Body of pancreas (tissue), 4 donors: ENCODE results near the gene CNPY1. TPM values are rescaled to one million over a fixed set of nuclear protein-coding genes. Genes with fewer than 3 reads are reported as not detected.

ENCODE experiments used
- ATAC-seq: fragments of 150-250 bp; one replicate; pipeline ENCODE4 v1.9.1; 2016
- DNase-seq, 4 donors: peaks; one replicate each; pipeline ENCODE4 v3.0.0-alpha.2; 2019
- H3K27ac ChIP-seq, 4 donors: fragments of 200-600 bp; sonication (generic); 1 replicate in 3 of 4; 2 replicates in 1 of 4; pipeline versions ENCODE4 v1.5.1 to v1.6.1; 2016 to 2019; ENCODE audit warnings: mild to moderate bottlenecking in 1 of 4, mixed read lengths in 1 of 4, moderate library complexity in 1 of 4
- H3K27me3 ChIP-seq, 2 donors: fragments of 200-600 bp; sonication (generic); one replicate each; pipeline ENCODE4 v1.6.0; 2016; ENCODE audit warnings: mild to moderate bottlenecking in 1 of 2
- H3K36me3 ChIP-seq, 2 donors: fragments of 200-600 bp; sonication (generic); replicated peaks in 1 of 2; 2 replicates each; pipeline ENCODE4 v1.5.1; 2016; ENCODE audit warnings: low read depth in 2 of 2; ENCODE audit not compliant: insufficient read depth in 1 of 2
- H3K4me1 ChIP-seq: fragments of 200-600 bp; sonication (generic); one replicate; pipeline ENCODE4 v1.6.0; 2016
- H3K4me3 ChIP-seq, 2 donors: fragments of 200-600 bp; sonication (generic); 1 replicate in 1 of 2; 2 replicates in 1 of 2; pipeline ENCODE4 v1.5.1; 2016 to 2019
- H3K9me3 ChIP-seq, 3 donors: fragments of 200-600 bp; sonication (generic); 1 replicate in 2 of 3; 2 replicates in 1 of 3; pipeline ENCODE4 v1.5.1; 2016
- CTCF ChIP-seq, 7 experiments: fragments of 450-650 bp in 4 of 7; fragments of 200-600 bp in 3 of 7; sonication (generic) in 3 of 7; IDR thresholded peaks; one replicate each; pipeline ENCODE4 v1.5.1; 2016 to 2019; ENCODE audit warnings: antibody characterized with exemption in 7 of 7
- POLR2A ChIP-seq, 3 donors: fragments of 450-650 bp; IDR thresholded peaks; one replicate each; pipeline ENCODE4 v1.6.1; 2016; ENCODE audit warnings: antibody characterized with exemption in 3 of 3, mild to moderate bottlenecking in 2 of 3
- WGBS, 2 donors: methylation state at CpG; one replicate each; pipeline ENCODE4 v1.1.5; 2017; 5-methylcytosine and 5-hydroxymethylcytosine counted together
- intact Hi-C: fragments of 100-400 bp; cut with DNase I; formaldehyde crosslinking; loops from one replicate; pipeline ENCODE4 v1.15.1; 2023
- total RNA-seq, 2 donors: library from RNA; depleted of rRNA; stranded (reverse); fragments of >200 nt; gene quantifications; one replicate each; pipeline ENCODE4 v1.1.0, GENCODE V29; 2016

Gene CNPY1
- total RNA-seq, 2 donors from 2014 or later: not detected

- no peak for DNase-seq
Measured at GRCh38 chr7:155553871-155554270, 7.5 kb upstream of the CNPY1 start.

GRCh38 chr7:155551785-155552611, 5.6 kb upstream of the CNPY1 start:
- no peak for ATAC-seq
- Histone ChIP-seq H3K4me1 (no peaks in the 10 kb centered on the region), H3K9me3 (no peaks in the 10 kb centered on the region), H3K36me3 (no peaks in the 10 kb centered on the region), H3K27ac (no peak overlapping the region), H3K27me3 (no peaks in the 10 kb centered on the region), H3K4me3 (no peak overlapping the region)
- intact Hi-C loops: no loop called here
- no peak for TF ChIP-seq CTCF (IDR thresholded peaks at IDR 0.05)
- TF ChIP-seq POLR2A (IDR thresholded peaks at IDR 0.05): no peak
- DNase-seq: no peak
- WGBS, 2 donors: 81 to 83% methylated on average over 15 of the region's 15 CpGs

More at GRCh38 chr7:155553871-155554270, 7.5 kb upstream of the CNPY1 start:
- no peaks in the 10 kb centered on the region for H3K9me3 ChIP-seq
- no peaks in the 10 kb centered on the region for H3K27me3 ChIP-seq
- WGBS, 2 donors: 92 to 94% methylated on average over 3 of the region's 3 CpGs
- no peak overlapping the region for H3K27ac ChIP-seq
- H3K36me3 ChIP-seq: no peaks in the 10 kb centered on the region
- intact Hi-C loops: no loop called here
- no peak for ATAC-seq
- no peaks in the 10 kb centered on the region for H3K4me1 ChIP-seq
- TF ChIP-seq CTCF (IDR thresholded peaks at IDR 0.05) (no peak), POLR2A (IDR thresholded peaks at IDR 0.05) (no peak)
- H3K4me3 ChIP-seq: no peak overlapping the region

- no peak overlapping the region for H3K4me3 ChIP-seq
- intact Hi-C loops: no loop called here
- no peak for ATAC-seq
- DNase-seq: no peak
- no peaks in the 10 kb centered on the region for H3K4me1 ChIP-seq
- no peaks in the 10 kb centered on the region for H3K36me3 ChIP-seq
- H3K9me3 ChIP-seq: no peaks in the 10 kb centered on the region
- TF ChIP-seq POLR2A (IDR thresholded peaks at IDR 0.05): no peak
- no peak for TF ChIP-seq CTCF (IDR thresholded peaks at IDR 0.05)
- WGBS, 2 donors: 88 to 94% methylated on average over 7 to 12 of the region's 12 CpGs
- no peak overlapping the region for H3K27ac ChIP-seq
- H3K27me3 ChIP-seq: no peaks in the 10 kb centered on the region
Measured at GRCh38 chr7:155550916-155551315, 4.6 kb upstream of the CNPY1 start.

- Histone ChIP-seq H3K9me3 (no peaks in the 10 kb centered on the region), H3K4me1 (no peaks in the 10 kb centered on the region), H3K27ac (no peak overlapping the region), H3K4me3 (no peak overlapping the region), H3K36me3 (no peaks in the 10 kb centered on the region), H3K27me3 (no peaks in the 10 kb centered on the region)
- TF ChIP-seq CTCF (IDR thresholded peaks at IDR 0.05): no peak
- no peak for TF ChIP-seq POLR2A (IDR thresholded peaks at IDR 0.05)
- ATAC-seq (no peak), DNase-seq (no peak)
- WGBS, 2 donors: 77 to 83% methylated on average over 7 to 10 of the region's 10 CpGs
- intact Hi-C loops: no loop called here
Measured at GRCh38 chr7:155549226-155549625, 2.9 kb upstream of the CNPY1 start.
